ENCODE results near the gene ATG3.

DNA sequence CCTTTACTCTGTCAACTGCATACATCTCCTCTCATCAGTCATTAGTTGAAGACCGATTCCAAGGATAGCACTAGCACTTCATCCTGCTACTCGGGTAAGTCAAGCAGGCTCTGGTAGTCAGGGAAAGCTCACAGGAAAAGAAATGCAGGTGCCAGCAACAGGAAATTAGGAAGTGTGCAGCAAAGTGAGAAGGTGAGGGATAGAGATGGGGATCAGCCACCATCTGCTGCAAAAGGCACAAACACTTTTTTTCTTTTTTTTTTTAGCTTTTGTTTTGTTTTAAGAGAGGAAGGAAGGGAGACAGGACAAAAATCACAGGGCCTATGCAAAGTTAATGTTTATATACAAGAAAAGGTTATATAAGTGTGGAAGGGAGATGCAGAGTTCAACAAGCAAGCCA, 53.5 kb downstream of the ATG3 start:
- TF ChIP-seq, protein P1, sequence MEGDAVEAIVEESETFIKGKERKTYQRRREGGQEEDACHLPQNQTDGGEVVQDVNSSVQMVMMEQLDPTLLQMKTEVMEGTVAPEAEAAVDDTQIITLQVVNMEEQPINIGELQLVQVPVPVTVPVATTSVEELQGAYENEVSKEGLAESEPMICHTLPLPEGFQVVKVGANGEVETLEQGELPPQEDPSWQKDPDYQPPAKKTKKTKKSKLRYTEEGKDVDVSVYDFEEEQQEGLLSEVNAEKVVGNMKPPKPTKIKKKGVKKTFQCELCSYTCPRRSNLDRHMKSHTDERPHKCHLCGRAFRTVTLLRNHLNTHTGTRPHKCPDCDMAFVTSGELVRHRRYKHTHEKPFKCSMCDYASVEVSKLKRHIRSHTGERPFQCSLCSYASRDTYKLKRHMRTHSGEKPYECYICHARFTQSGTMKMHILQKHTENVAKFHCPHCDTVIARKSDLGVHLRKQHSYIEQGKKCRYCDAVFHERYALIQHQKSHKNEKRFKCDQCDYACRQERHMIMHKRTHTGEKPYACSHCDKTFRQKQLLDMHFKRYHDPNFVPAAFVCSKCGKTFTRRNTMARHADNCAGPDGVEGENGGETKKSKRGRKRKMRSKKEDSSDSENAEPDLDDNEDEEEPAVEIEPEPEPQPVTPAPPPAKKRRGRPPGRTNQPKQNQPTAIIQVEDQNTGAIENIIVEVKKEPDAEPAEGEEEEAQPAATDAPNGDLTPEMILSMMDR (IDR thresholded peaks at IDR 0.05): no peak
- no peak for TF ChIP-seq POLR2AphosphoS5 (IDR thresholded peaks at IDR 0.05)

Measured in prostate gland (tissue), 2 donors.